WERI-Rb-1 (cell line): Measurements from ENCODE around the gene TRMT112.

ENCODE experiments used
- DNase-seq: peaks from one replicate; pipeline ENCODE4 v3.0.0-alpha.2; 2020
- H3K27ac ChIP-seq: fragments of 250-450 bp; sonication (Bioruptor Pico); 2 replicates; pipeline ENCODE4 v1.5.1; 2020; ENCODE audit warnings: mild to moderate bottlenecking, moderate library complexity
- H3K27me3 ChIP-seq: fragments of 250-450 bp; sonication (Bioruptor Pico); 2 replicates; pipeline ENCODE4 v1.5.1; 2021; ENCODE audit warnings: mild to moderate bottlenecking, low read depth, moderate library complexity; ENCODE audit not compliant: insufficient read depth, severe bottlenecking
- H3K36me3 ChIP-seq: fragments of 250-450 bp; sonication (Bioruptor Pico); 2 replicates; pipeline ENCODE4 v1.5.1; 2020; ENCODE audit warnings: mild to moderate bottlenecking, moderate library complexity
- H3K4me3 ChIP-seq: 2 replicates; pipeline ENCODE4 v1.5.1; 2011; ENCODE audit warnings: low read depth, mild to moderate bottlenecking, control low read depth, low read length
- H3K9me3 ChIP-seq: fragments of 250-450 bp; sonication (Bioruptor Pico); 2 replicates; pipeline ENCODE4 v1.5.1; 2021; ENCODE audit warnings: mild to moderate bottlenecking, moderate library complexity; ENCODE audit not compliant: severe bottlenecking
- TF ChIP-seq, protein P1 (sequence below): IDR thresholded peaks from 2 replicates; pipeline ENCODE4 v1.5.1; 2011; ENCODE audit warnings: low read depth, mild to moderate bottlenecking, control low read depth, inconsistent platforms, low read length

Gene TRMT112

DNA sequence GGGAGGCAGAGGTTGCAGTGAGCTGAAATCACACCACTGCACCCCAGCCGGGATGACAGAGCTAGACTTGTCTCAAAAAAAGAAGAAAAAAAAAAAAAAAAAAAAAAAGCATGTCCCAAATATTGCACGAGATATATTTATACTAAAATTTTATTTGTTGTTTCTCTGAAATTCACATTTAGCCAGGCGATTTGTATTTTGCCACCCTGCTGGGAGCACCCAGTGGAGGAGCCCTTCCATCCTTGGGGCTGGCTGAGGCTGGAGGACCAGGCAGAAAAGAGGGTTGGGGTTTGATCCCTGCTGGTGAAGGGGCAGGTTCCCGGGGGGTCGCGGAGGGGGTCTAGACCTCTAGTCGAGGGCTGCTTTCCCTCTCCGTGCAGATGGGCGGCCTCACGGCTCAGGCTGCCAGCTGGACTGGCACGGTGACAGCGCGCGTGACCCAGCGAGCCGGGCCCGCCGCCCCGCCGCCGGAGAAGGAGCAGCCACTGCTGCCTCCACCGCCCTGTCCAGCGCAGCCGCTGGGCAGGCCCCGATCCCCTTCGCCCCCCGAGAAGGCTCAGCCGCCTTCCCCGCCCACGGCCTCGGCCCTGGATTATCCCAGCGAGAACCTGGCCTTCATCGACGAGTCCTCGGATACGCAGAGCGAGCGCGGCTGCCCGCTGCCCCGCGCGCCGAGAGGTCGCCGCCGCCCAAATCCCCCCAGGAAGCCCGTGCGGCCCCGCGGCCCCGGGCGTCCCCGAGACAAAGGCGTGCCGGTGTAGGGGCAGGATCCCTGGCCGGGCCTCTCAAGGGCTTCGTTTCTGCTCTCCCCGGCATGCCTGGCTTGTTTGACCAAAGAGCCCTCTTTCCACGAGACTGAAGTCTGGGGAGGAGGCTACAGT lies 18.2 kb downstream of the TRMT112 start:
- DNase-seq: no peak
- no peaks in the 10 kb centered on the region for H3K36me3 ChIP-seq
- H3K27ac ChIP-seq: no peak overlapping the region
- no peaks in the 10 kb centered on the region for H3K9me3 ChIP-seq
- no peak overlapping the region for H3K4me3 ChIP-seq
- TF ChIP-seq, protein P1, sequence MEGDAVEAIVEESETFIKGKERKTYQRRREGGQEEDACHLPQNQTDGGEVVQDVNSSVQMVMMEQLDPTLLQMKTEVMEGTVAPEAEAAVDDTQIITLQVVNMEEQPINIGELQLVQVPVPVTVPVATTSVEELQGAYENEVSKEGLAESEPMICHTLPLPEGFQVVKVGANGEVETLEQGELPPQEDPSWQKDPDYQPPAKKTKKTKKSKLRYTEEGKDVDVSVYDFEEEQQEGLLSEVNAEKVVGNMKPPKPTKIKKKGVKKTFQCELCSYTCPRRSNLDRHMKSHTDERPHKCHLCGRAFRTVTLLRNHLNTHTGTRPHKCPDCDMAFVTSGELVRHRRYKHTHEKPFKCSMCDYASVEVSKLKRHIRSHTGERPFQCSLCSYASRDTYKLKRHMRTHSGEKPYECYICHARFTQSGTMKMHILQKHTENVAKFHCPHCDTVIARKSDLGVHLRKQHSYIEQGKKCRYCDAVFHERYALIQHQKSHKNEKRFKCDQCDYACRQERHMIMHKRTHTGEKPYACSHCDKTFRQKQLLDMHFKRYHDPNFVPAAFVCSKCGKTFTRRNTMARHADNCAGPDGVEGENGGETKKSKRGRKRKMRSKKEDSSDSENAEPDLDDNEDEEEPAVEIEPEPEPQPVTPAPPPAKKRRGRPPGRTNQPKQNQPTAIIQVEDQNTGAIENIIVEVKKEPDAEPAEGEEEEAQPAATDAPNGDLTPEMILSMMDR: no peak
- no peaks in the 10 kb centered on the region for H3K27me3 ChIP-seq

DNA sequence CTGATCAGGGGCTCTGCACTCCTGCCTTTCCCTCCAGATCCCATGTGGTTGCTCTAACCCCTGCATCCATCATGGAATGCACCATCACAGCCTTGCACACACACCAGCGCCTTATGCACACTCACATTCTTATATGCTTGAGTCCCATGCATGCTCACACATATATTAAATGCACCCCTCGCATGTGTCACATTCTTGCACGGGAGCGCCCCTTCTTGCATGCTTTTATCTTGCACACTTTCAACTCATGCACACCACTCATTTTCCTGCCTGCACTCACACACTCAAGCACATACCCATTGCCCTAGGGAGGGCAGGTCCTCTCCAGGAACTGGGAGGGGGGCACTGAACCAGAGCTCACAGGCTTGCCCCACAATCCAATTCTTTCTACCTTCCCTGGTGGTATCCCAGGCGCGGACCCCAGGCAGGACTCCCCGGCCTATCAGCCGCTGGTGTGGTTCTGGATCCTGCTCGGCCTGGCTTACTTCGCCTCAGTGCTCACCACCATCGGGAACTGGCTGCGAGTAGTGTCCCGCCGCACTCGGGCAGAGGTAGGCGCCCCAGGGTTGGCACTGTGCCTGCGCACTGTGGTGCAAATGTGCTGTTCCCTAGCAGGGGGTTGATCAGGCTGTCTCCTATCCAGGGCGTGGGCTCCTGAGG lies 19.5 kb downstream of the TRMT112 start:
- H3K27me3 ChIP-seq: peaks cover 6% of the 10 kb centered on the region

DNA sequence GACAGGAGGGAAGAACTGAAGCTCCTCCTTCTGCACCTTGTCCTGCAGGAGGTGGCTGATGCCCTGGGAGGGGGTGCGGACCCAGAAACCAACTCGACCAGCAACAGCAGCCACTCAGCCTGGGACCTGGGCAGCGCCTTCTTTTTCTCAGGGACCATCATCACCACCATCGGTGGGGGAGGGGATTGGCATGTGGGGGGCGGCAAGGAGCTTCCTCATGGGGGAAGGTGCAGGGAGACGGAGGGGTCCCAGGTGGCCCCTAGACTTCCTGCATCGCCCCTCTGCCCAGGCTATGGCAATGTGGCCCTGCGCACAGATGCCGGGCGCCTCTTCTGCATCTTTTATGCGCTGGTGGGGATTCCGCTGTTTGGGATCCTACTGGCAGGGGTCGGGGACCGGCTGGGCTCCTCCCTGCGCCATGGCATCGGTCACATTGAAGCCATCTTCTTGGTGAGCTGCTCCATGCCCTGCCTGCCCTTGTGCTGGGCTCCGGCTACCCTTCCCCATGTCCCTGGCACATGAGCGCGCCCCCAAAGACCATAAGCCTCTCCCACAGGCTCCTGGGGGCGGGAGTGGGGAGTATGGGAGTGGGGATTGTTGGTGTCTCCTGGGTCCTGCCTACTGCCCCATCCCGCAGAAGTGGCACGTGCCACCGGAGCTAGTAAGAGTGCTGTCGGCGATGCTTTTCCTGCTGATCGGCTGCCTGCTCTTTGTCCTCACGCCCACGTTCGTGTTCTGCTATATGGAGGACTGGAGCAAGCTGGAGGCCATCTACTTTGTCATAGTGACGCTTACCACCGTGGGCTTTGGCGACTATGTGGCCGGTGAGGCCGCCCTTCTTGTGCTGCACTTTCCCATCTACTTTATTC lies 20.3 kb downstream of the TRMT112 start:
- TF ChIP-seq, protein P1: no peak
- DNase-seq: no peak
- Histone ChIP-seq H3K27me3 (peaks cover 13% of the 10 kb centered on the region), H3K9me3 (no peaks in the 10 kb centered on the region), H3K27ac (no peak overlapping the region), H3K4me3 (no peak overlapping the region), H3K36me3 (no peaks in the 10 kb centered on the region)

More for the DNA sequence above, 19.5 kb downstream of the TRMT112 start:
- no peak for DNase-seq
- TF ChIP-seq, protein P1: no peak
- Histone ChIP-seq H3K9me3 (no peaks in the 10 kb centered on the region), H3K27ac (no peak overlapping the region), H3K4me3 (no peak overlapping the region), H3K36me3 (no peaks in the 10 kb centered on the region)

DNA sequence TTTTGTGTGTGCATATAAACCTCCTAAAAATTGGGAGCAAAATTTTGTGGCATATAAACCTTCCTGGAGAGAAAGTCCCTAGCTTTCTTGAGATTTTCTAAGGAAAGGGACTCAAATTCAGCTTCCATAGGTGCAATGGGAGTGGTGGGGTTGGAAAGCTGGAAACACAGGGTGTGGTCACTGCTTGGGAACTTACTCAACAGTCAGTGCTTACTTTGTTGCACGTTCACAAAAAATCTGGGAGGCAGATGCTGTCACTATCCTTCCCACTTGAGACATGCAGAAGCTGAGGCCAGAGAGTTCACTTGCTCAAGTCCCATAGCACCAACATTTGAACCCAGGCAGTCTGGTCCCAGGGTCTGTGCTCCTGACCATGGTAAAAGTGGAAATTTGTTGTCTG lies 21.1 kb downstream of the TRMT112 start:
- TF ChIP-seq, protein P1: no peak
- DNase-seq: no peak
- Histone ChIP-seq H3K9me3 (no peaks in the 10 kb centered on the region), H3K27ac (no peak overlapping the region), H3K36me3 (no peaks in the 10 kb centered on the region), H3K4me3 (no peak overlapping the region), H3K27me3 (peaks cover 15% of the 10 kb centered on the region)

DNA sequence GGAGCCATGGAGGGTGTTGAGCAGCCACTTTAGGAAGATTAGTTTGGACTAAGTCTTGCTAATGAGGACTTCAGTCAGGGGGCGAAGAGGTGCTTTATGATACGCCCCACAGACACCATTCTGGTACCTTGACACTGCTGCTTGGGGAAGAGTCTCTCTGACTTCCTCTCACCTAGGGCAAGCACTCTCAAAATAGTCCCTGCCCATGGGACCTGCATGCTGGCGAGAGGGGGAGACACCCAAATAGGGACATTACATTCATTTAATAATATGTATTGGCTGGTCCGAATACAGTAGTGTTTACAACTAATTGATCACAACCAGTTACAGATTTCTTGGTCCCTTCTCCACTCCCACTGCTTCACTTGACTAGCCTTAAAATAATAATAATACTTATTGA lies 21.6 kb downstream of the TRMT112 start:
- TF ChIP-seq, protein P1: no peak
- DNase-seq: no peak
- no peak overlapping the region for H3K27ac ChIP-seq
- H3K27me3 ChIP-seq: peaks cover 20% of the 10 kb centered on the region
- no peaks in the 10 kb centered on the region for H3K9me3 ChIP-seq
- no peaks in the 10 kb centered on the region for H3K36me3 ChIP-seq
- H3K4me3 ChIP-seq: no peak overlapping the region
